GM21423 (cell line): Measurements from ENCODE around the gene RPUSD3.
"Not testable (repeated sequence)": the region's sequence is repeated elsewhere in the genome, so short reads cannot be mapped to it uniquely, and the experiment has no call there.

ENCODE experiments used
- ATAC-seq: cut with Tn5 transposase; IDR thresholded peaks from one replicate; pipeline ENCODE4 v1.9.1; 2021; ENCODE audit warnings: mild to moderate bottlenecking, moderate library complexity; ENCODE audit not compliant: unreplicated experiment

Gene RPUSD3, protein sequence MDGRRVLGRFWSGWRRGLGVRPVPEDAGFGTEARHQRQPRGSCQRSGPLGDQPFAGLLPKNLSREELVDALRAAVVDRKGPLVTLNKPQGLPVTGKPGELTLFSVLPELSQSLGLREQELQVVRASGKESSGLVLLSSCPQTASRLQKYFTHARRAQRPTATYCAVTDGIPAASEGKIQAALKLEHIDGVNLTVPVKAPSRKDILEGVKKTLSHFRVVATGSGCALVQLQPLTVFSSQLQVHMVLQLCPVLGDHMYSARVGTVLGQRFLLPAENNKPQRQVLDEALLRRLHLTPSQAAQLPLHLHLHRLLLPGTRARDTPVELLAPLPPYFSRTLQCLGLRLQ

DNA sequence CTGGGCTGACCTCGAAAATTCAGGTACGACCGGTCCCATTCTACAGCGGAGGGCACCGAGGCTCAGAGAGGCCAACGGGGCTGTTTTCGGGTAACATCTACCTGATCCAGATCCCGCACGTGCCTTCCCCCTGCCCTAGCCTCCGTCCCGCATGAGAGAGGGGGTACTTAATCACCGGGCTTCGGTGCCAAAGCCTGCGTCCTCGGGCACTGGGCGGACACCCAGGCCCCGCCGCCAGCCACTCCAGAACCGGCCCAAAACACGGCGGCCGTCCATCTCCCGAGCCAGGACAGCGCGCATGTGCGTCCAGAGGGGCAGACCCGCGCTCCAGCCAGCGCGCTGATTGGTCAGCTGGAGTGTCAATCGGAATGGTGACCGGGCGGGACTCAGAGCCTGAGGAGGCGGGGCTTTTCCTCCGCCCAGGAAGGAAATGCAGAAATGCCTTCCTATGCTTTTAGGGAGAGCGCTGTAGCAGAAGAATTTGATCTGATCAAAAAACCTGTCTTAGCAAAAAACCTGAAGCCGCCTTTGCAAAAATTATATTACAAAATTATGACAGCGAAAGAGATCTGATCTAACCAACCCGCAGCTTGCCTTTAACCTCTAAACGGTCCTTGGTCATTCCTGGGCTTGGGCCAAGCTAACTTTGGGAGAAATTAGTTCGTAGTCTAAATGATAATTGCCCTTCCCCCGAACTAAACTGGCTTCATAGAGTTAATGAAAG is at the start of gene RPUSD3:
Gene RPUSD3, minus strand, starts transcription at position 294 of the 724 bp plus-strand sequence. Its CDS starts 18 bp downstream, at position 276.
- peak; percentile 98 for ATAC-seq

GRCh38 chr3:9891072-9891622 is 47.3 kb upstream of the RPUSD3 start:
- ATAC-seq = no peak

DNA sequence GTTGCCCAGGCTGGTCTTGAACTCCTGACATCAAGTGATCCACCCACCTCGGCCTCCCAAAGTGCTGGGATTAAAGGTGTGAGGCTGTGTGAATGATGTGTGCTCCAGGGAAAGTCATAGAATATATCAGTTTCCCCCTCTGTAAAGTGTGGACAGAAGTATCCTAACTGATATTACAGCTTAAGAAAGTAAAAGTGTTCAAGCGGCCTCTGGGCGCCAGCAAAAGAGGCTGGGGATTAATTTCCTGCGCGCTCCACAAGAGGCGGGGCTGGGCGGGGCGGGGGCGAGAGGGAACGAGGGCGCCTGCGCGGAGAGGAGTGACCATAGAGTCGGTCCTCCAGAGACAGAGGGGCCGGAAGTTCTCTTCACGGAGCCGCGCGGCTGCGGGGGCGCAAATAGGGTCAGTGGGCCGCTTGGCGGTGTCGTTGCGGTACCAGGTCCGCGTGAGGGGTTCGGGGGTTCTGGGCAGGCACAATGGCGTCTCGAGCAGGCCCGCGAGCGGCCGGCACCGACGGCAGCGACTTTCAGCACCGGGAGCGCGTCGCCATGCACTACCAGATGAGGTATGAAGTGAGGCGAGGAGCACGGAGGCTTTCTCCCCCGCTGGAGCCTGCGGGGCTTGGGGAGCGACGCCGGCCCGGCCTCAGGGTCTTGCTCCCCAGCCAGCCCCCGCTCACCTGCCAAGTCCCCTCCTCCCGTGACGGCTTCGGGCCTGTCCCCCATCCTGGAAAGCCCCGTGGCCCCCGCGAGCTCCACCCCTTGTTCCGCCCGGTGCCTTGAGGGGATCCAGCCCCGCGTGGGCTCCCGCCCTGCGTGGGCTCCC is 46.7 kb upstream of the RPUSD3 start, which contains the start of gene JAGN1:
Gene JAGN1, plus strand, starts transcription at position 362 of the 823 bp plus-strand sequence. Its CDS starts 113 bp downstream, at position 475.
- peak; percentile 86 for ATAC-seq

DNA sequence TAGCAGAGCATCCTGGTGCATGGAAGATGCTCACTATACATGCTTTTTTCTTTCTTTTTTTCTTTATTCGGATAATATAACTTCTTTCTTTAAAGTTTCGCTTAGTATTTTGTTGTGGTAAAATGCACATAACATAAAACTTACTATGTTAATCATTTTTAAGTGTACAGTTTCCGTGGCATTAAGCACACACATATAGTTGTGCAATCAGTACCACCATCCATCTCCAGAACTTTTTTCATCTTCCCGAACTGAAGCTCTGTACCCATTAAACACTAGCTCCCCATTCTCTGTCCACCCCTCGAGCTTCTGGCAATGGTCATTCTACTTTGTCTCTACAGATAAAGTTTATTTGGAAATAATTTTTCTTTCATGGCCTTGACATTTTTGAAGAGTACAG is 45.6 kb upstream of the RPUSD3 start:
- ATAC-seq = no peak

- ATAC-seq = no peak
Measured at GRCh38 chr3:9888540-9888939, 44.7 kb upstream of the RPUSD3 start.

GRCh38 chr3:9887480-9887879 is 43.7 kb upstream of the RPUSD3 start:
- ATAC-seq = no peak

GRCh38 chr3:9886328-9886727 is 42.5 kb upstream of the RPUSD3 start:
- no peak for ATAC-seq

- no peak for ATAC-seq
Measured at GRCh38 chr3:9884555-9885165, 40.9 kb upstream of the RPUSD3 start.

DNA sequence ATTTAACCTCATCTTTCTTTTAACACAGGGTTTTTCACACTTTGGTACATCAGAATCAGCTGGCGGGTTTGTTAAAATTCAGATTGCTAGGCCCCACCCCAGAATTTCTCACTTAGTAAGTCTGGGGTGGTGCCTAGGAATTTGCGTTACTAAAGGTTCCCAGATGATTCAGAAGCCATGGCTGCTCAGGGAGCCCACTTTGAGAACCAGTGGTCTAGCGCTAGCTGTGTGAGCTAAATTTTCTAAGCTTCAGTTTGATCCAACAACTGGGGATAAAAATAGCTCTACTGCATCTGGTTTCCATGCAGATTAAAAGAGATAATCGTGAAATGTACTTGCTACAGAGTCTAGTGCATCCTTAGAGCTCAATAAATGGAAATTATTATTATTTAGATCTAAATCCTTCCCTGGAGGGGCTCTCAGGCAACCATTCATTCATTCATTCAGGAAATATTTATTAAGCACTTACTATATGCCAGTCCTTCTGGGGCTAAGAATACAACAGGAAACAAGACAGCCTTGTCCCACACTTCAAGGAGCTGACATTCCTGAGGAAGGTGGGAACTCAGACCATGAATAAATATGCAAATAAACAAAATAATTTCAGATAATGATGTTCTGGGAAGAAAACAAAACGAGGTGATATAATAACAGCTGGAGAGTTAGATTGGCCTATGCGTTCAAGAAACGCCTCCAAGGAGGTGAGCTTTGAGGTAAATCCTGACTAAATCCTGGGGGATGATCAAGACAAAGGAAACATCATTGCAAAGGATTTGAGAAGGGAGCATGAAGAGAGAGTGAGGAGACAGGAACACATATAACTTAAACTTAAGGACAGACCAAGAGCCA is 40.1 kb upstream of the RPUSD3 start:
- no peak for ATAC-seq

- no peak for ATAC-seq
Measured at GRCh38 chr3:9881441-9881840, 37.6 kb upstream of the RPUSD3 start.

DNA sequence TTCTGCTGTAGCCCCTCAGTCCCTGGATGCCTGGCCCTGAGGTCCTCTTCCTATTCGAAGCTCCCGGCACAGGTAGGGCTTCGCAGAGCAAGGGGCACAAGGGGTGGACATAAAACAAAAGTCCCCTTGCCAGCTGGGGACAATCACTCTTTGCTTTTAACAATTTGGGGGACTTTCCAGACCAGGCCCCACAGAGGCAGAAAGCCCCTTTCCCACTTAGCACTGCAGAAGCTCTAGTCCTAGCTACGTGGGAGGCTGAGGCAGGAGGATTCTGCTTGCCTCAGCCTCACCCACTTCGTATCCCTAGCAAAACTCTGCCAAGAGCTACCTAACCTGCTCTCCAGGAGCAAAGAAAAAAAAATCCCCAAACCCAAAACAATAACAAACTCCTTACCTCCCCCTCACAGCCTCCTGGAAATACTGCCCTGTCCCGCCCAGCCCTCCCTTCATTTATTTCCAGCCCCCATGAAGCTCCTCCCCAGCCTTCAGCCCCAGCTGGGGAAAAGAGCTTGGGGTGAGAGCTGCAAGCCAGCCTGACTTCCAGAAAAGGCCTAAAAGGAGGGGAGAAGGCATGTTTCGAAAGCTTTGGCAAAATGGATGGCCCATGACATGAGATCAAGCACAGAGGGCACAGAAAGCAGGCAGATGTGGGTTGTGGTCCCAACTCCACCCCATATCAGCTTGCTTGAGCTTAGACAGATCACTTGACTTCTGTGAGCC is 36.2 kb upstream of the RPUSD3 start, which contains the start of gene CIDEC:
Gene CIDEC, minus strand, starts transcription at position 424 of the 720 bp plus-strand sequence. CDS start 1,767 bp downstream, outside the sequence.
- ATAC-seq = no peak

- no peak for ATAC-seq
Measured at GRCh38 chr3:9878700-9879099, 34.9 kb upstream of the RPUSD3 start.

DNA sequence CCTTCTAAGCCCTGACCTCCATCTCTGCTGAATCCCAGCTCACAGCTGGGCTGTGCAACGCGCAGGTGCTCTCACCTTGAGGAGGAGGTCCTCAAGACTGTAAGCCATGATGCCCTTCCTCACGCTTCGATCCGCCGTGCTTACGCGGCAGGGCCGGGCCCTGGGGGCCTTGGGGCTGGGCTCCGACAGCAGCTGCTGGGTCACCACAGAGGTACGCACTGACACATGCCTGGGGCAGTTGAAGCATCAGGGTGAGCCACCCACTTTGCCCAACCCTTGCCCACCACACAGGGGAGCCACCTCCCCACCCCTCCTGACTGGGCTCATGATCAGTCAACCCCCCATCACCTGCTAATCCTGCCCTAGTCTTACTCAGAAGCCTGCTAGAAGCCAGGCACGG is 33.2 kb upstream of the RPUSD3 start:
- no peak for ATAC-seq

- ATAC-seq = not testable (repeated sequence)
Measured at GRCh38 chr3:9876255-9876654, 32.4 kb upstream of the RPUSD3 start.

DNA sequence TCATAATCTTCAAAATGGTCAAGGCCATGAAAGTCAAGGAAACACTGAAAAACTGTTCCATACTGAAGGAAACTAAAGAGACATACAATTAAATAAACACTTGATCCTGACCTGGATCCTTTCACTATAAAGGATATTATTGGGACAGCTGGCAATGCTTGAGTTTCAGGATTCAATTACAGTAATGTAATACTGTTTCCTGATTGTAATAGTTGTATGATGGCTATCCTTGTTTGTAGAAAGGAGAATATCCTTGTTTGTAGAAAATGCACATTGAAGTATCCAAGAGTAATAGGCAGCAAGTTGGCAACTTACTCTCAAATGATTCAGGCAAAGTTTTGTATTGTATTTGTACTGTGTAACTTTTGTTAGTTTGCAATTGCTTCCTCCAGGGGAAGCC is 31.6 kb upstream of the RPUSD3 start:
- ATAC-seq = no peak

GRCh38 chr3:9872067-9872466 is 28.3 kb upstream of the RPUSD3 start:
- not testable (repeated sequence) for ATAC-seq

DNA sequence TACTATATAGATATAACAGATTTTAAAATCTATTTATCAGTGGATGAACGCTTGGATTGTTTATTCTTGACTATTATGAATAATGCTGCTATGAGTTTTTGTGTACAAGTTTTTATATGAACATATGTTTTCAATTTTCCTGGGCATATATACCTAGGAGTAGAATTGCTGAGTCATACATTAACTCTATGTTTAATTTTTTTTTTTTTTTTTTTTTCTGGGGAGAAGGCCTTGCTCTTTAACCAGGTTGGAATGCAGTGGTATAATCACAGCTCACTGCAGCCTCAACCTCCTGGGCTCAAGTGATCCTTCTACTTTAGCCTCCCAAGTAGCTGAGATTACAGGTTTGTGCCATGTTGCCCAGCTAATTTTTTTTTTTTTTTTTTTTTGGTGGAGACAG is 27.2 kb upstream of the RPUSD3 start:
- ATAC-seq = no peak

- no peak for ATAC-seq
Measured at GRCh38 chr3:9869955-9870354, 26.1 kb upstream of the RPUSD3 start.

DNA sequence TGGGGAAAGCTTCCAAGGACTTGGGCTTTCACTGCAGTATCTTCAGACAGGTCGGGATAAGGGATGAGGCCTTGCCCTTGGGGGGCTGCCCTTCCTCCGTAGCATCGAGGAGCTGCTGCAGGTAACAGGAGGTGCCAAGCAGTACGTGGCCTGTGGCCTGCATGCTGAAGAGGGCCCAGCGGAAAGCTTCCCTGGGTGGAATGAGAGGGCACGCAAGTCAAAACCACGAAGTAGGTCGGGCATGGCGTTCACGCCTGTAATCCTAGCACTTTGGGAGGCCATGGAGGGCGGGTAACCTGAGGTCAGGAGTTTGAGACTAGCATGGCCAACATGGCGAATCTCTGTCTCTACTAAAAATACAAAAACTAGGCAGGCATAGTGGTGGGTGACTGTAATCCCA is 23.3 kb upstream of the RPUSD3 start:
- ATAC-seq = no peak
